Caco-2 (cell line): ENCODE measurements around the gene ATP10D. TPM values are rescaled to one million over a fixed set of nuclear protein-coding genes. Genes with fewer than 3 reads are reported as not detected.

Source experiments
- BruUV-seq: library from RNA; stranded (reverse); fragments of 400-500 nt; replicated peaks from 2 replicates; lab custom pipeline; 2021; lab: Mats Ljungman, UMichigan
- CTCF ChIA-PET: fragments of 300-600 bp; sonication (Branson Sonifier 250); formaldehyde crosslinking; loops from one replicate; lab custom pipeline; 2022; ENCODE audit warnings: antibody characterized with exemption; lab: Charles Lee
- POLR2A ChIA-PET: fragments of 300-600 bp; sonication (Branson Sonifier 250); formaldehyde crosslinking; loops from one replicate; lab custom pipeline; 2022; ENCODE audit warnings: antibody characterized with exemption; lab: Charles Lee
- DNase-seq, 2 experiments: peaks; one replicate each; pipeline versions ENCODE4 v3.0.0 to v3.0.0-alpha.2; 2020 to 2022
- H3K27me3 ChIP-seq: replicated peaks from 2 replicates; pipeline ENCODE4 v1.6.0; 2011; ENCODE audit warnings: low read length; ENCODE audit not compliant: control insufficient read depth, insufficient read depth
- H3K36me3 ChIP-seq: 2 replicates; pipeline ENCODE4 v1.5.1; 2011; ENCODE audit warnings: low read length; ENCODE audit not compliant: control insufficient read depth, insufficient read depth
- H3K4me1 ChIP-seq: fragments of 250-450 bp; sonication (Bioruptor Pico); 2 replicates; pipeline ENCODE4 v1.5.1; 2020; ENCODE audit warnings: mild to moderate bottlenecking
- H3K4me3 ChIP-seq: 2 replicates; pipeline ENCODE4 v1.5.1; 2011; ENCODE audit warnings: low read depth, mild to moderate bottlenecking, control low read depth, low read length
- H3K9me3 ChIP-seq: fragments of 250-450 bp; sonication (Bioruptor Pico); 2 replicates; pipeline ENCODE4 v1.5.1; 2020; ENCODE audit warnings: mild to moderate bottlenecking, moderate library complexity
- H3K27ac Mint-ChIP-seq: one replicate; pipeline ENCODE4 v1.8.0; 2022; ENCODE audit warnings: mixed read lengths; ENCODE audit not compliant: unreplicated experiment
- H3K27me3 Mint-ChIP-seq: one replicate; pipeline ENCODE4 v1.8.0; 2022; ENCODE audit warnings: mixed read lengths; ENCODE audit not compliant: insufficient read depth, unreplicated experiment
- H3K36me3 Mint-ChIP-seq: one replicate; pipeline ENCODE4 v1.8.0; 2022; ENCODE audit warnings: mild to moderate bottlenecking, mixed read lengths; ENCODE audit not compliant: insufficient read depth, unreplicated experiment
- H3K4me1 Mint-ChIP-seq: one replicate; pipeline ENCODE4 v1.8.0; 2022; ENCODE audit warnings: low read depth, mixed read lengths; ENCODE audit not compliant: unreplicated experiment
- H3K4me3 Mint-ChIP-seq: one replicate; pipeline ENCODE4 v1.8.0; 2022; ENCODE audit warnings: mild to moderate bottlenecking, moderate library complexity, mixed read lengths; ENCODE audit not compliant: unreplicated experiment
- H3K9me3 Mint-ChIP-seq: one replicate; pipeline ENCODE4 v1.8.0; 2022; ENCODE audit warnings: mixed read lengths; ENCODE audit not compliant: unreplicated experiment
- intact Hi-C: fragments of 100-400 bp; cut with micrococcal nuclease; formaldehyde crosslinking; loops from one replicate; pipeline ENCODE4 v1.10.0; 2022; ENCODE audit not compliant: unreplicated experiment
- total RNA-seq: library from RNA; stranded (reverse); gene quantifications from 2 replicates; pipeline ENCODE4 v1.2.3, GENCODE V29; 2022
- TF ChIP-seq, protein P1 (sequence below), 2 experiments: fragments of 200-600 bp in 1 of 2; IDR thresholded peaks; 1 replicate in 1 of 2; 2 replicates in 1 of 2; pipeline versions ENCODE4 v1.5.1 to v1.8.0; 2011 to 2022; ENCODE audit warnings: antibody characterized with exemption in 1 of 2, control low read depth in 1 of 2, inconsistent platforms in 1 of 2, low read depth in 1 of 2, low read length in 1 of 2, mild to moderate bottlenecking in 1 of 2, moderate library complexity in 1 of 2; ENCODE audit not compliant: insufficient read depth in 1 of 2, severe bottlenecking in 1 of 2, unreplicated experiment in 1 of 2

The ATP10D gene
- total RNA-seq, 1 experiment from 2014 or later = 44.5 TPM

DNA sequence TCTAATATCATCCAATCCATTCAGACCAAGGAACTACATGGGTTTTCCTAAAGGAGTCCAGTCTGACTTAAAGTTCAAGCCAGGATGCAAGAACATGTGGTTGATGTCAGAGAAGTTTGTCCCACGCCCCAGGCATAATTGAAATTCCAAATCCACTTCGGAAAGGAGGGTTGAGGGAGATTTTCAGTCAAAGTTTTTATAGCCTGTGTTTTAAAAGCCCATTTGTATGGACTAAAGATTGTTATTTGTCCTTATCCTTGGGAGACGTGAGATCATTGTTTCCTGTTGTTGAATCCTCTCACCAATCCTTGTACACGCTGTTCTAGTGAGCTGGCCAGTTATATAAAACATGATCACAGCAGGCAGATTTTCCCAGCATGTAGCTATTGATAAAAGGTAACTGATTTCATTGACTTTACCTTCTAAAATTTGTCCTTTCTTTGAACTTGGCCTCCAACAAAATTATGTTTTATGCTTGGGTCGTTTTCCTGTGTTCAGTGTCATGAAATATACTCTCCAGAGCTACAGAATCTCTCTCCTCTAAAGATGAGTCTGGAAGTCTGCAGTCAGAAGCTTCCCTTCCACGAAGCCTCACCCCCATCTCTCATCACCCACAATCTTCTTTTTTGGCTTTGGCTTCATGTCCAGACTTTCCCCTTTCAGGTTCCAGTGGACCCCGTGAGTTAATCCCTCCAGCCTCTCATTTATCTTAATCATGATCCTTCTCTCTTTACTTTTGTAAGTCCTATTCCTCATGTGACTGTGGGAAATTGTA is 92.9 kb downstream of the ATP10D start:
- H3K27me3 Mint-ChIP-seq = no peaks in the 10 kb centered on the region
- H3K36me3 Mint-ChIP-seq = peaks cover 26% of the 10 kb centered on the region
- TF ChIP-seq, protein P1, sequence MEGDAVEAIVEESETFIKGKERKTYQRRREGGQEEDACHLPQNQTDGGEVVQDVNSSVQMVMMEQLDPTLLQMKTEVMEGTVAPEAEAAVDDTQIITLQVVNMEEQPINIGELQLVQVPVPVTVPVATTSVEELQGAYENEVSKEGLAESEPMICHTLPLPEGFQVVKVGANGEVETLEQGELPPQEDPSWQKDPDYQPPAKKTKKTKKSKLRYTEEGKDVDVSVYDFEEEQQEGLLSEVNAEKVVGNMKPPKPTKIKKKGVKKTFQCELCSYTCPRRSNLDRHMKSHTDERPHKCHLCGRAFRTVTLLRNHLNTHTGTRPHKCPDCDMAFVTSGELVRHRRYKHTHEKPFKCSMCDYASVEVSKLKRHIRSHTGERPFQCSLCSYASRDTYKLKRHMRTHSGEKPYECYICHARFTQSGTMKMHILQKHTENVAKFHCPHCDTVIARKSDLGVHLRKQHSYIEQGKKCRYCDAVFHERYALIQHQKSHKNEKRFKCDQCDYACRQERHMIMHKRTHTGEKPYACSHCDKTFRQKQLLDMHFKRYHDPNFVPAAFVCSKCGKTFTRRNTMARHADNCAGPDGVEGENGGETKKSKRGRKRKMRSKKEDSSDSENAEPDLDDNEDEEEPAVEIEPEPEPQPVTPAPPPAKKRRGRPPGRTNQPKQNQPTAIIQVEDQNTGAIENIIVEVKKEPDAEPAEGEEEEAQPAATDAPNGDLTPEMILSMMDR (IDR thresholded peaks at IDR 0.05; ENCODE audit: insufficient read depth in 1 of 2, low read depth in 1 of 2, low read length in 1 of 2, severe bottlenecking in 1 of 2, unreplicated experiment in 1 of 2) = no peak
- H3K27ac Mint-ChIP-seq = no peak overlapping the region
- intact Hi-C loops = no loop called here
- H3K9me3 ChIP-seq = no peaks in the 10 kb centered on the region; the same call in 1 of the 2 replicates
- BruUV-seq = no TSS peak
- no peaks in the 10 kb centered on the region for H3K27me3 ChIP-seq
- ChIA-PET POLR2A (no interaction called here), CTCF (no interaction called here)
- H3K4me1 ChIP-seq = 0 out of 2 replicates have a peak, but pooled peaks cover 3% of the 10 kb centered on the region
- H3K4me1 Mint-ChIP-seq = peaks cover 7% of the 10 kb centered on the region
- no peak for DNase-seq
- H3K4me3 ChIP-seq = no peak overlapping the region
- no peaks in the 10 kb centered on the region for H3K36me3 ChIP-seq
- H3K4me3 Mint-ChIP-seq = no peak overlapping the region
- no peaks in the 10 kb centered on the region for H3K9me3 Mint-ChIP-seq

DNA sequence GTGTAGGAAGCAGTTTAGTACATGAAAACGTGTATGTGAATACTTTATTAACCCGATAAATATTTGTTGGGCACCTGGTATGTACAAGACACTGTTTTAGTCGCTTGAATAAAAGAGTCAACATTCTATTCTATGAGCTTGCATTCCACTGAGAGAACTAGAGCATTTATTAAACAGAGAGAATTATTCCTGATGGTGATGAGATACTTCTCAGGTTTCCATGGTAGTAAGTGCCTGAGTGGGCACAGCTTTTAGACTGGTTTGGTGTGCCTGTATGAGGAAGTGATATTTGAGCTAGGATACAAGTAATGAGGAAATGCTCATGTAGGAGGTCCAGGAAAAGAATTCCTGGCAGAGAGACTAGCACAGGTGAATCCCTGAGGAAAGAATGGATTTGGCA is 94.2 kb downstream of the ATP10D start:
- Mint-ChIP-seq H3K36me3 (peaks cover 24% of the 10 kb centered on the region), H3K4me3 (no peak overlapping the region), H3K27ac (no peak overlapping the region), H3K4me1 (peaks cover 7% of the 10 kb centered on the region), H3K9me3 (no peaks in the 10 kb centered on the region), H3K27me3 (no peaks in the 10 kb centered on the region)
- ChIA-PET POLR2A (no interaction called here), CTCF (no interaction called here)
- no peak overlapping the region for H3K4me3 ChIP-seq
- DNase-seq = no peak
- H3K9me3 ChIP-seq = no peaks in the 10 kb centered on the region; the same call in 1 of the 2 replicates
- intact Hi-C loops = no loop called here
- H3K27me3 ChIP-seq = no peaks in the 10 kb centered on the region
- TF ChIP-seq, protein P1 (IDR thresholded peaks at IDR 0.05; ENCODE audit: insufficient read depth in 1 of 2, low read depth in 1 of 2, low read length in 1 of 2, severe bottlenecking in 1 of 2, unreplicated experiment in 1 of 2) = no peak
- 0 out of 2 replicates have a peak, but pooled peaks cover 3% of the 10 kb centered on the region for H3K4me1 ChIP-seq
- no peaks in the 10 kb centered on the region for H3K36me3 ChIP-seq
- no TSS peak for BruUV-seq

DNA sequence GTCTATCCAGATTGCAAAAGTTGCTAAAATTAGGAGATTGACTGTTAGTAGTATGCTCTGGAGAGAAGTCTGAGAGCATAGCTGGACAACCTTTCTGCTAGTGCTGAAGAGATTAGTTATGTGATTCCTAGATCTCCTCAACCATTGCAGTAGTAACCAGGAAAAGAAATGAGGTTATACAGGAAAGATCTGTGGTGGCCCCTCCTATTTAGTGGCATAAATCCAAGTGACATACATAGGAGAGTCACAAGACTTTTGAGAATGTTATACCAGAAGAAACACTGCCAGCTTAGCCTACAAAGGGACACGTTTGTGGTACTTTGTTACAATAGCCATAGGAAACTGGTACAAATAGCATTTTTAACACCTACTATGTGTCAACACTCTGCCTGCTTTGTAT is 105.2 kb downstream of the ATP10D start:
- Histone ChIP-seq H3K9me3 (no peaks in the 10 kb centered on the region), H3K4me3 (no peak overlapping the region), H3K27me3 (no peaks in the 10 kb centered on the region), H3K36me3 (no peaks in the 10 kb centered on the region), H3K4me1 (no peaks in the 10 kb centered on the region)
- TF ChIP-seq, protein P1 (IDR thresholded peaks at IDR 0.05; ENCODE audit: insufficient read depth in 1 of 2, low read depth in 1 of 2, low read length in 1 of 2, severe bottlenecking in 1 of 2, unreplicated experiment in 1 of 2) = no peak
- H3K4me3 Mint-ChIP-seq = no peak overlapping the region
- POLR2A ChIA-PET = no interaction called here
- H3K4me1 Mint-ChIP-seq = no peaks in the 10 kb centered on the region
- no peaks in the 10 kb centered on the region for H3K27me3 Mint-ChIP-seq
- no peak for DNase-seq
- intact Hi-C loops = no loop called here
- H3K36me3 Mint-ChIP-seq = peaks cover 24% of the 10 kb centered on the region
- H3K9me3 Mint-ChIP-seq = peaks cover 9% of the 10 kb centered on the region
- CTCF ChIA-PET = no interaction called here
- H3K27ac Mint-ChIP-seq = no peak overlapping the region
- no TSS peak for BruUV-seq
